NCI-H2107 (cell line): ENCODE data around the gene SLITRK2.

Source experiments
- DNase-seq: peaks from one replicate; lab custom pipeline; 2025; lab: John Stamatoyannopoulos, UW

SLITRK2 gene

GRCh38 chrX:145817331-145818185 is at the start of gene SLITRK2:
Gene SLITRK2 (plus strand): TSS chrX:145817829. CDS start chrX:145822426, 4,597 bp downstream.
- no peak for DNase-seq

- no peak for DNase-seq
These were observed 44.6 kb upstream of the SLITRK2 start for GRCh38 chrX:145773006-145773405.

GRCh38 chrX:145792281-145792680 is 25.3 kb upstream of the SLITRK2 start:
- no peak for DNase-seq

- DNase-seq: no peak
These were observed 14.1 kb upstream of the SLITRK2 start for GRCh38 chrX:145803508-145803907.

- no peak for DNase-seq
These were observed 4.5 kb upstream of the SLITRK2 start for GRCh38 chrX:145813081-145813480.

GRCh38 chrX:145816601-145817315 is 871 bp upstream of the SLITRK2 start:
- no peak for DNase-seq

GRCh38 chrX:145818186-145819113 is 821 bp downstream of the SLITRK2 start:
- no peak for DNase-seq

- DNase-seq: no peak
These were observed 3.2 kb downstream of the SLITRK2 start for GRCh38 chrX:145820825-145821224.

GRCh38 chrX:145821291-145821897 is 3.8 kb downstream of the SLITRK2 start:
- DNase-seq: no peak

GRCh38 chrX:145821898-145822571 is 4.4 kb downstream of the SLITRK2 start:
- DNase-seq: no peak

- no peak for DNase-seq
These were observed 5.5 kb downstream of the SLITRK2 start for GRCh38 chrX:145823132-145823531.

GRCh38 chrX:145825896-145826295 is 8.3 kb downstream of the SLITRK2 start:
- no peak for DNase-seq

GRCh38 chrX:145826466-145826865 is 8.8 kb downstream of the SLITRK2 start:
- DNase-seq: no peak

GRCh38 chrX:145832796-145833195 is 15.2 kb downstream of the SLITRK2 start:
- DNase-seq: no peak

GRCh38 chrX:145840531-145840930 is 22.9 kb downstream of the SLITRK2 start:
- DNase-seq: no peak

GRCh38 chrX:145843146-145843904 is 25.7 kb downstream of the SLITRK2 start:
- no peak for DNase-seq

- DNase-seq: no peak
These were observed 27.3 kb downstream of the SLITRK2 start for GRCh38 chrX:145844886-145845285.

GRCh38 chrX:145848448-145848847 is 30.8 kb downstream of the SLITRK2 start:
- DNase-seq: no peak

GRCh38 chrX:145848857-145849256 is 31.2 kb downstream of the SLITRK2 start:
- DNase-seq: no peak

- no peak for DNase-seq
These were observed 35.6 kb downstream of the SLITRK2 start for GRCh38 chrX:145853181-145853580.
